HG03196 (cell line): Measurements from ENCODE around the gene UBA7.
A peak's percentile ranks its signal among the peaks of the same experiment; 100 is the strongest.

Experiments
- ATAC-seq: cut with Tn5 transposase; IDR thresholded peaks from one replicate; pipeline ENCODE4 v1.9.1; 2021; ENCODE audit not compliant: unreplicated experiment

UBA7 gene

DNA sequence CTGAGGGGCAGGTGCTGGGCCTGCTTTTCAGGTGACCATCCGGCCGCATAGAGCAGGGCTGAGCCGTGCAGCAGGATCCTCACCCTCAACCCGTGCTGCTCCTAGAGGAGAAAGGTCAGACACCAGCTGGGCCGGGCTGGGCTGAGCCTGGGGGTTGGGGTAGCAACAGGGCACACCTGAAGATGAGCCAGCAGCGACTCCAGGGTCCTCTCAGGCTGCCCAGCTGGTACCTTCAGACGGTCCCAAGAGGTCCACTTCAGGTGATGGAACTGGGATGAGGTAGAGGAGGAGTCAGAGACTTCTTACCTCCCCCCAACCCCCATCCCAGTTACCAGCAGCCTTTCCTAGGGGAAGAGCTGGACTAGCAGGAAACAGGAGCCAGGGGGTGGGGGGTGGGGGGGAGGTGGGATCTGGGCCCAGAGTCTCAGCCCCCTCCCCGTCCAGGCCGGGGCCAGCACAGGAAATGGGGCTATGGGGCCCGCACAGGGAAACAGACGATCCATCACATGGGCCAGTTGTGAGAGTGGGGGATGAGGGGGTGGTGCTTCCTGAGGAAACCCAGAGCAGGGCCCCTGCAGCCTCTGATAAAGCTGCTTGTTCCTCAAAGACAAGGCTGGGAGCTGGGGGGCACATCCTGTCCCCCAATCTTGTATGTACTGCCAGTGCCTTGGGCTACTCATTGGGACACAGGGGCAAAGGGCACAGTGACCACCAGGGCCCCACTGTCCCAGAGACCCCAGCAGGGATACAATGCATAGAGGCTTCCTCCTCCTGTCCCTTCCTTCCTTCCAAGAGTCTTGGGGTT, 7.7 kb downstream of the UBA7 start:
- ATAC-seq: no peak

DNA sequence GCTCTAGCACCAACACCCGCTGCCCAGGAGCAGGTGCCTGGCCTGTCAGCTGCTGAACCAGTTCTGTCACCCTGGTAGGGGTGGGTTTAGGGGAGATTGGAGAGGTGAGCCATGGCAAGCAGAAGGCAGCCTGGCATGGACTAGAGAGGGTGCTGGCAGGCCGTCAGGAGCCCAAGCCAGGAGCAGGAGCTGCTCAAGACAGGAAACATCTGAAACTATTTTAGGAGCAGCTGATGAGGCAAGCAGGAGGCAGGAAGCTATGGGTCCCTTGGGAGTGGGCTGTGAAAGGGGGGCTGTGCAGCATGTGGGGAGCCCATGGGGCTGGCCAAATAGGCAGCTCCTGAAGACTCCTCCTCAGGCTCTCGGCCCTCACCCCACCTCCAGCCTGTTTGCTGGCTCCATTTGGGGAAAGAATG, 8.4 kb downstream of the UBA7 start:
- ATAC-seq: no peak

- no peak for ATAC-seq
Observed at GRCh38 chr3:49804141-49805041, 9.4 kb downstream of the UBA7 start.

GRCh38 chr3:49803465-49804140, 10.2 kb downstream of the UBA7 start:
- peak; percentile 13 for ATAC-seq

DNA sequence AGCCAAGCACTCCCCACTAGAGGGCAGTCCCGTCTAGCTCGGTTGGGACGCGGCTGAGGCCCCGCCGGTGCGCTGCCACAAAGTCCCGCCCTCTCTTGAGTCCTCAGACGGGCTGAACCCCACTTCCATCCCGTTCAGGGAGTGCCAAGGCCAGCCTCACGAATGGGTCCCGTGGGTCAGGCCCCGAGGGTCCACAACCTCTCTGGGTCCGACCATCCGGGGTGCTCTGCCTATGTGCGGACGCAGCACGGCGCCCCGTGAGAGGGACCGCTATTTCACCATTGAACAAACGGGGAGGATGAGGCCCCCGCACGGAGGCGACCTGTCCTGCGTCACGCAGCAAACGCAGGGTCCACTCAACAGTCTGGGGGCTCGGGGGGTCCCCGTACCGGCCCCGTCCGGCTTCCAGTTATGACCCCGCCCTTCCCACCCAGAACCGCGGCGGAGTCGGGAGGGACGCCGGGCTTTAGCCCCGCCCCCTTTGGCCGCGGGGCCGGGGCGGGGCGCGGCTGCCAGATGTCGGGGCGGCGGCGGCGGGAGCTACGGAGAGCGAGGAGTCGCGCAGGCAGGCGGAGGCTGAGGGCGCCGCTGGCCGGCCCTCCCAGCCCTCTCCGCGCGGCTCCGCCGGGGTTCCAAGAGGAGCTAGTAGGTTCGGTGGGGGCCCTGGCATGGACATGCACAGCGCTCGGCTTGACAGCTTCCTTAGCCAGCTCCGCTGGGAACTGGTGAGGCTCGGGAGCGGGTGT, 10.9 kb downstream of the UBA7 start, which contains the start of gene INKA1:
INKA1 (plus strand) TSS at position 543 of the 746 bp plus-strand sequence; CDS start at position 675, 132 bp downstream.
- ATAC-seq: peak; percentile 50

DNA sequence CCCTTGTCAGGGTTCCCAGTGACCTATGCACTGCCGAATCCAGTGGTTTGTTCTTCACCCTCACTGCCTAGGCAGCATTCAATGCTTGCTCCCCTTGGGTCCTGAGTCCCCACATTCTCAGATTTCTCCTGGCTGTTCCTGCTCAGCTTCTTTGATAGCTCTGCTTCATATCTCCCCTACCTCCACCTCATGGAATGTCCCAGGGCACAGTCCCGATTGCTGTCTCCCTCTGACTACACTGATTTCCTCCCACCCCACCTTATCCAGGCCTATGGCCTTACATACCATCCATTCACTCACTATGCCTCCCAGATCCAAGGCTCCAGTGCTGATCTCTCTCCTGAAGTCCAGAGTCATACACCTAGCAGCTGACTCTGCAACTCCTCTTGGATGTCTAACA, 12.6 kb downstream of the UBA7 start:
- no peak for ATAC-seq

DNA sequence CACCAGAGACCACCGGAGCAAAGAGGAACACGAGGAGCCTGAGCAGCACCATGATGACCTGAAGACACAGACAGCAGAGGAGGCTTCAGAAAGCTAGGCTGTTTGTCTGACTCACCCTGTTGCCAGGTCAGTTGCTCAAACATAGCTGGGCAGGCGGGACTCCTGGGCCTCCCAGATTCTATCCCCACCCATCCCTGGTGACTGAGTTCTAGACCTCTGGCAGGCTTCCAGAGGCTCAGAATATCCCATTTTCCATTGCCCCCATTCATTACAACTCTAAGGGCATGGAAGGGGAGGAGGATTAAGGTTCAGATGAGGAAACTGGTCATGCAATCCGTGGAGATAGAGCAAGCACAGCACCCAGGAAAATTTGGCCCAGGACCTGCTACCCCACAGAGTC, 14.0 kb downstream of the UBA7 start, which contains the start of gene CDHR4:
CDHR4 (minus strand) TSS at position 113 of the 400 bp plus-strand sequence; CDS start at position 52, 61 bp downstream.
- ATAC-seq: no peak

- no peak for ATAC-seq
Observed at GRCh38 chr3:49799105-49799504, 14.6 kb downstream of the UBA7 start.

DNA sequence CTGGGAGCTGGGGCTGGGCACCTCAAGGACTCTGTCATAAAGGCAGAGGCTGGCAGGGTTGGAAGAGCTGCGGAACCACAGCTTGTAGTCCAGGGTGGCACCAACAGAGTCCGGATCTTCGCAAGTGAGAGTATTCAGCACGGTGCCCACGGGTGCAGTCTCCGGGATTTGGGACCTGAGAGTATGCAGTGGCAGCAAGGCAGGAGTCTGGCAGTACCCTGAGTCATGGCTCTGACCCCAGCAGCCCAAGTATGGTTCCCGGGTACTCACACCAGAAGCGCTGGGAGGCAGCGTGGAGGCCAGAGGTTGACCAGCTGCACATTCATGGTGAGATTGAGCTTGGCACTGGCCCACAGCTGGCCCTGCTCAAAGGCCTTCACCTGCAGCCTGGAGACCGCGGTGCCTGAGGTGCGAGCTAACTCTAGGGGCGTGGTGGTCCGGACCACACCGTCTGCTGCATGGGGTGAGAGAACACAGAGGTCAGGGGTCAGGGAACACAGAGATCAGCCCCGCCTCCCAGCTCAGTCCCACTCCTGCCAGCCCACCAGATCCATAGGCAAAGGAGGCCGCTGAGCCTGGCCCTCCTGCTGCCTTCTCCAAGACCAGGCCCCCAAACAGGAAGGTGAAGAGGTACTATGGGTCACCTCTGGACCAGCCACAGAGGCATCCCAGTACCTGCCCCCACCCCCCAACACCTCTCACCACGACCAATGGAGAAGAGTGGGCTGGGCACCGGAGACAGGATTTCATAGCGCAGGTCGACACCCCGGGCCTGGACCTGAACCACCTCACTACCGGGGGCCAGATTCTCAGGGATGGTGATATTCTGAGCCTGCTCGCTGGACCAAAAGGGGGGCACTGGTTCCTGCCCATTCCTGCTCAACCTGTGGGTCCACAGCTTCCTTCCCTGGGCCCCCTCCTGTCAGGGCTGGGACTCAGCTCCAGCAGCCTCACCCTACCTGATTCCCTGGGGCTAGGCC, 18.5 kb downstream of the UBA7 start:
- ATAC-seq: no peak

GRCh38 chr3:49794431-49794830, 19.3 kb downstream of the UBA7 start:
- ATAC-seq: no peak

DNA sequence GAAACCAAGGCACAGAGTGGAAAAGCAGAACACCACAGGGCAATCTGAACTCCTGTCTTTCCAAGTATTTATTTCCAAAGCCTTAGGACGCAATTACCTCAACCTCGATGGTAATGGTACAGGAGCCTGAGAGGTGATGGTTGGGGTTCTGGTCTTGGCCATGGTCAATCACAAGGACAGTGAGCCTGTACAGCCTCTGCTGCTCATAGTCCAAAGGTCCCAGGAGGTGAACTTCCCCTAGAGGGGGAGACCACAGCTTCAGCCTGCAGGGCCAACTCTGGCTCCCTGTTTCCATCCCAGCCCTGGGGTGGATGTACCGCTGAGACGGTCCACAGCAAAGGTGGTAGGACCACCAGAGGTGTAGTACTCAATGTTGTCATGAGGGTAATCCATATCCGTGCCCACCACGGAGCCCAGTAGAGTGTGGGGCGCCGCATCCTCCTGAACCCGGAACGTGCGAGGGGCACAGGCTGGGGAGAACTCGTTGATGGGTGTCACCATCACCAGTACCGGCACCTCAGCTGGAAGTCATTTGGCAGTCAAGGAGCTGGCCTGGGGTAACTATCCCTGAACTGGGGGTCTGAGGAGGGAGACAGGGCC, 20.2 kb downstream of the UBA7 start:
- no peak for ATAC-seq

- no peak for ATAC-seq
Observed at GRCh38 chr3:49792371-49793150, 21.2 kb downstream of the UBA7 start.

- no peak for ATAC-seq
Observed at GRCh38 chr3:49791571-49791970, 22.2 kb downstream of the UBA7 start.

DNA sequence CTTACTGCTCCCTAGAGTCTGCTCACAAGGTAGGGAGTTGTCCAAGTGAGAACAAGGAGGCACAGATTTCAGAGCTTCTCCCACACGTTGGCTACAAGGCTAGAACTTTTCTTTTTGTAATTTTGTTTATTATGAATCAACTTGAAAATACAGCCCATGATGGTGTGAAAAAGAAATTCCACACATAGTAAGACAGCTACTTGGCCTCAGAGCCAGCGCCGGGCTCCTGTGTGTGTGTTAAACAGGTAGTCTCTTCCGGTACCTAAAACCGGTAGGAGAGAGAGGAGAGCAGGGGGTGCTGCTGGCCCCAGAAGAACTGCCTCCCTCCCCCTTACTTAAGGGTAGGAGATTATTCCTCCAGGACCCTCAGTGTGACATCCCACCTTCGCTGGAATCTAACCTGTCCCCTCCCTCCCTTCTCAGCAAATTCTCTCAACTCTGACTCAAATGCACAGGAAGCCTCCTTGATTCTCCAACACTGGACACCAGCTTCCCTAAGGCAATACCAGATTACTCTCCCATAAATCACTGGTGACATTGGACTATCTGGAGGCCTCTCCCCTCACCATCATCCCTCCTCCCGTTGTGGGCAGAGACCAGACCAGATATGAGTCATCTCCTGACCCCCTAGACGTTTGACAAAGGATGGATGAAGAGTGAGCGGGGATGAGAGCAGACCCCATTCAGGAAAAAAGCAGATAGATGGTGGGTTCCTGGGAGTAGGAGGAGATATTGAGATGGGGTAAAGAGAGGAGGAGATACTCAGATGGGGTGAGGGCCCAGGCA, 22.9 kb downstream of the UBA7 start:
- no peak for ATAC-seq

DNA sequence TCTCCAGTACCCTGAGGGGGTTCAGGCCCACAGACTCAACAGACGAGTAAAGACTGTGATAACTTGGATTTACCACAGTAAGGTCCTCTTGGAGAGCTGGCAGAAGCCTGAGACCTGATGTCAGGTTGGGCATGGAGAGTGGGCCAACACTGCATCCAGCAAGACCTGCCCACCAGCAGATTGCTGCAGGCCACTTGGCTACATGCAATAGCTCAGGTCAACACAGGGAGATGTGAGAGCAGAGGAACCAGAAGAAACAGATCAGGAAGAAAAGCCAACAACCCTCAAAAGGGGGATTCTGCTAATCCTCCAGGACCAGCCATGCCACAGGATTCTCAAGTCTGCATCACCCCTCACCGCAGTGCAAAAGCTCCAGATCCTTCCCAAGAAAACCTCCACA, 25.7 kb downstream of the UBA7 start:
- ATAC-seq: no peak

- no peak for ATAC-seq
Observed at GRCh38 chr3:49787536-49787935, 26.2 kb downstream of the UBA7 start.

DNA sequence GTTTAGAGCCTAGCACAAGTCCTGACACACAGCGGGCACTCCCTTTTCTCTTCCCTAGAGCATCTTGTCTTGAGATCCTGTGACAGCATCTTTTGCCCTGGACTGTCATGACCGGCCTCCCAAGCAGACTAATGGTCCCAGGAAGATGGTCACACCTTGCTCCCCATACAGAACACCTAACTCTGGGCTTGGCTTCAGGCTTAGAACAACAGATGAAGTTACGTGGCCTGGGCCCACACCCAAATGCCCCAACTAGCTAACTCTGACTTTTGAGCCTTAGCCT, 26.6 kb downstream of the UBA7 start:
- ATAC-seq: no peak
